Astrocyte of the spinal cord (primary cell): Measurements from ENCODE around the gene PCDHGB1.
"Not testable (repeated sequence)": the region's sequence is repeated elsewhere in the genome, so short reads cannot be mapped to it uniquely, and the experiment has no call there.

Experiments
- DNase-seq: peaks from one replicate; pipeline ENCODE4 v3.0.0; 2011; ENCODE audit warnings: low read depth, low spot score
- H3K4me3 ChIP-seq: 2 replicates; pipeline ENCODE4 v1.5.1; 2011; ENCODE audit warnings: low read depth, mild to moderate bottlenecking, low read length, moderate library complexity
- CTCF ChIP-seq: IDR thresholded peaks from 2 replicates; pipeline ENCODE4 v1.5.1; 2012; ENCODE audit warnings: low read depth, mild to moderate bottlenecking, low read length, inconsistent platforms
- in situ Hi-C: cut with HindIII; loops from 2 replicates; pipeline ENCODE4 v1.10.0; 2017; ENCODE audit warnings: low sequenced_read_pairs

Gene PCDHGB1

DNA sequence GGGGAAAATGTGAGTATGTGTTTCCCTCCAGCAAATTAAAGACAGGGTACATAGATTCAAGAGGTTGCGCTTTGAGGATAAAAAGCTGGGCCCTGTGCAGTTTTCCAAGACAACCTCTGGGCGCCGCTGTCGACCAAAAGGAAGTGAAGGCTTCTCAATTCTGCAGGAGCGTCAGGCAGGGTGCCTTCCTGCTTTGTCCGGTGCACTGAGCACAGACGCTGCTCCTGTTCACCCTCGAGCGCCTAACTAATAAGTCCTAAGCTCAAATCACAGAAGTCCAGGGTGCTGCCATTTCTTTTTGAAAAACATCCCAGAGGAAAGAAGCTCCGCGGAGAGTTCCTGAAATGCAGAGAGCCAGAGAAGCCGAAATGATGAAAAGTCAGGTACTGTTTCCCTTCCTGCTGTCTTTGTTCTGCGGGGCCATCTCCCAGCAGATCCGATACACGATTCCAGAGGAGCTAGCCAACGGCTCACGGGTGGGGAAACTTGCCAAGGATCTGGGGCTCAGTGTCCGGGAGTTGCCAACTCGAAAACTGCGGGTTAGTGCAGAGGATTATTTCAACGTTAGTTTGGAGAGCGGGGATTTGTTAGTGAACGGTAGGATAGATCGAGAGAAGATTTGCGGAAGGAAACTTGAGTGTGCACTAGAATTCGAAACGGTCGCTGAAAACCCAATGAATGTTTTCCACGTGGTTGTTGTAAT is at the start of gene PCDHGB1:
TSS of gene PCDHGB1 (plus strand) at position 183 of the 703 bp plus-strand sequence. CDS start at position 345, 162 bp downstream.
- peak; percentile 53 for DNase-seq
- H3K4me3 ChIP-seq = peak within 1 kb of the TSS; percentile 32
- TF ChIP-seq CTCF = peak; percentile 57
- in situ Hi-C loops = no loop called here

- no peak within 1 kb of the TSS for H3K4me3 ChIP-seq
- in situ Hi-C loops = no loop called here
- DNase-seq = no peak
- no peak for TF ChIP-seq CTCF
Observed at GRCh38 chr5:141303756-141304155, 46.1 kb upstream of the PCDHGB1 start, which contains the start of gene SLC25A2. TSS of gene SLC25A2 (minus strand) at chr5:141304049. CDS start at chr5:141303865, 184 bp downstream.

DNA sequence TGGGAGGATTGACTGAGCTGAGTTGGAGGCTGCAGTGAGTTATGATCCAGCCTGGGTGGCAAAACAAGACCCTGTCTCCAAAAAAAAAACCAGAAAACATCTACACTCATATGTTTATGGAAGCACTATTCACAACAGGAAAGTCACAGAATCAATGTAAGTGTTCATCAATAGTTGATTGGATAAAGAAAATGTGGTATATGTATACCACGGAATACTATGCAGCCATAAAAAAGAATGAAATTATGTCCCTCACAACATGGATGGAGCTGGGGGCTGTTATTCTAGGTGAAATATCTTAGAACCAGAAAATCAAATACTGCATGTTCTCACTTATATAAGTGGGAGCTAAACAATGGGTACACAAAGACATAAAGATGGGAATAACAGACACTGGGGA is 43.3 kb upstream of the PCDHGB1 start:
- in situ Hi-C loops = no loop called here

GRCh38 chr5:141313711-141314110 is 36.2 kb upstream of the PCDHGB1 start:
- no peak for TF ChIP-seq CTCF
- in situ Hi-C loops = no loop called here
- no peak overlapping the region for H3K4me3 ChIP-seq
- no peak for DNase-seq

More for the DNA sequence above, 43.3 kb upstream of the PCDHGB1 start:
- DNase-seq = no peak
- no peak overlapping the region for H3K4me3 ChIP-seq
- no peak for TF ChIP-seq CTCF

DNA sequence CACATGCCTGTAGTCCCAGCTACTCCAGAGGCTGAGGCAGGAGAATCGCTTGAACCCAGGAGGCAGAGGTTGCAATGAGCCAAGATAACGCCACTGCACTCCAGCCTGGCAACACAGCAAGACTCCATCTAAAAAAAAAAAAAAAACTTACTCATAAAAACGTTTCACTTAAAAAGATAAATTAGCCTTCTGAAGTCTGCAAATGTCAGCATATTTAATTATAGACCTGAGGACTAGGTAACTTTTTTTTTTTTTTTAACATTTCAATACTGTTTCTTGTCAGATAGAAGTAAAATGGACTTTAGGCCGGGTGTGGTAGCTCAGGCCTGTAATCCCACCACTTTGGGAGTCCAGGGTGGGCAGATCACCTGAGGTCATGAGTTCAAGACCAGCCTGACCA is 32.9 kb upstream of the PCDHGB1 start:
- in situ Hi-C loops, DNase-seq, H3K4me3 ChIP-seq: not testable (repeated sequence)

- in situ Hi-C loops = no loop called here
- no peak for TF ChIP-seq CTCF
- no peak for DNase-seq
- no peak overlapping the region for H3K4me3 ChIP-seq
Observed at GRCh38 chr5:141319202-141319601, 30.7 kb upstream of the PCDHGB1 start.

DNA sequence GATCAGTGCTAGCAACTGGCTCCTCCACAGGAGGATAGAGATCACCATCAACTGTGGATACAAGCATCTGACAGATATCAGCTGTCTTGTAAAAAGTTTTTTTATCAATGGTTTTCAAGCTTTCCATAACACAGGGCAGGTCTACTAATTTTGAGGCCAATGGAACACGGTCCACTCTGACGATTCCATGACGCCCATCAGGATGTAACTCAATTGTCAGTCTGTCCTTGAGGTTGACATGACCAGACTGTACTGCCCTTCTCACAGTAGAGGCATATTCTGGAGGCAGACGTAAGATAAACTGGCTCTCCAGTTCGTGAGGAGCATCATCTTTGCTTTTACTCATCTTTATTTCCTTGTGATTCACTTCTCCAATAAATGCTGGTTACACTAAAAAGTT is 30.2 kb upstream of the PCDHGB1 start:
- DNase-seq = no peak
- peak overlapping the region; percentile 79 for H3K4me3 ChIP-seq
- no peak for TF ChIP-seq CTCF
- in situ Hi-C loops = no loop called here
